HG02588 (cell line): ENCODE measurements around the gene OMD.
"Not testable (repeated sequence)": the region's sequence is repeated elsewhere in the genome, so short reads cannot be mapped to it uniquely, and the experiment has no call there.

ENCODE experiments used
- ATAC-seq: cut with Tn5 transposase; IDR thresholded peaks from one replicate; pipeline ENCODE4 v1.9.1; 2021; ENCODE audit warnings: mild to moderate bottlenecking, moderate library complexity; ENCODE audit not compliant: unreplicated experiment

Gene OMD

DNA sequence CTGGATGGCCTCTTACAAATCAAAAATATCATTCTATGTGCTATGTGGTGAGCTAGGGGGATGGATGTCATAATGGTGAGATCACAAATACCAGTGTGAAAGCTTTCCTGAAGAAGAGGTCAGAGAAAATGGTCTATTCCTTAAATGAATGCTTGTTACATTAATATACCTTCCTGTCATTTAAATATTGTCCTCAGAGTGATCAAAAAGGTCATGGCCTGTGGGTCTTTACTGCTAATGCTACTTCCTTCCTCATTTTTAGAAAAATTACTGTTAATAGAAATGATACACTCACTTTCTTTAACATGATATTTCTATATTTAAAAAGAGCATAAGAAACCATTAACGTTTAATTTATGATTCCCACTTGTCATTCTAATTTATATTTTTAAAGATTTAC, 9.7 kb downstream of the OMD start:
- no peak for ATAC-seq

DNA sequence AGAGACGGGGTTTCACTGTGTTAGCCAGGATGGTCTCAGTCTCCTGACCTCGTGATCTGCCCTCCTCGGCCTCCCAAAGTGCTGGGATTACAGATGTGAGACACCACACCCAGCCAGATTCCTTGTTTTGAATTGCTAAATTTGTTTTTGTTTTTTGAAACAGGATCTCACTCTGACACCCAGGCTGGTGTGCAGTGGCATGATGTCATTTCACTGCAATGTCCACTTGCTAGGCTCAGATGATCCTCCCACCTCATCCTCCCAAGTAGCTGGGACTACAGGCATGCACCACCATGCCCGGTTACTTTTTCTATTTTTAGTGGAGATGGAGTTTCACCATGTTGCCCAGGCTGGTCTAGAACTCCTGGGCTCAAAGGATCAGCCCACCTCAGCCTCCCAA, 13.1 kb downstream of the OMD start:
- ATAC-seq = not testable (repeated sequence)

DNA sequence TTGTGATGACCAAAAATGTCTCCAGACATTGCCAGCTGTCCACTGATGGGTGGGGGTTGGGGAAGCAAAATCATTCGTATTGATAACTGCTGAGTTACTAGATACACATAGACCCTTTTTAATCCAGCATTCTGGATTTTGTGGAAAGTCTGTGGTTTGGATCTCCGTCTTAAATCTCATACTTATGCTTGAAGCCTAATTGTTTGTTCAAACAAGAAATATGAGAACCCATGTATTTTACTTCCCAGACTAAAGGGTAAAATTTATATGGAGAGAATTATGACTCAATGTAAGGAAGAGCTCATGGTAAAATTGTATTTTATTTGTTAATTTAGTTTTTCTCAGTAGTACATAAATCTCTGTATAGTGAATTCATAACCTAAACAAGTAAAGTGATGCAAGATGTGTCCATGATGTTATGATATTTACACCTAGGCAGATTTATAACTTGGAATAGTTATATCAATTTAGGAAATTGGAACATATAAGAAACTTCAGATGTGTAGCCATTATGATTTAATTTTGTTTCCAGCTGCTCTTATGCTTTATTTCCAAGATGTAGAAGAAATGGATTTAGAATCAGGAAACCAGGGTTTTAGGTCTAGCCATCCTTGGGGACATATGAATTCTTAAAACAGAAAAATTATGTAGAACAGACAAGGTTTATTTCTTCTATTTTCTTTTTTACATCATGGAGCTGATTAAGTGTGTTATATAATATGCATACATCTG, 15.4 kb downstream of the OMD start:
- no peak for ATAC-seq

DNA sequence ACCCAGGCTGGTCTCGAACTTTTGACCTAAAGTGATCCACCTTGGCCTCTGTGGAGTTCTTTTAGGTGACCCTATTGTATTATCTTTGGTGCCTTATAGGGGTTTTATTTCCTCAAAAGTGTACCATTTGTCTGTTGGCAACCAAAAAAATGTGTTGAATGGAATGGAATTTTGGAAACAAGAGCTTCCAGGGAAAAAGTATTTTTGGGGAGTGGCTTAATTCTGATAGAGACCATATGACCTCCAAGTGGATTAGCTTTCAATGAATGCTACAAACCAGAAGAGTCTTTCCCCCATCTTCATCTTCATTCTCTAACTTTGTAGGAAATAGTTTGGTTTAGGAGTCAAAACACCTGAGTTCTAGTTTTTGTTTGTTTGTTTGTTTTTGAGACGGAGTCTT, 16.5 kb downstream of the OMD start:
- no peak for ATAC-seq

DNA sequence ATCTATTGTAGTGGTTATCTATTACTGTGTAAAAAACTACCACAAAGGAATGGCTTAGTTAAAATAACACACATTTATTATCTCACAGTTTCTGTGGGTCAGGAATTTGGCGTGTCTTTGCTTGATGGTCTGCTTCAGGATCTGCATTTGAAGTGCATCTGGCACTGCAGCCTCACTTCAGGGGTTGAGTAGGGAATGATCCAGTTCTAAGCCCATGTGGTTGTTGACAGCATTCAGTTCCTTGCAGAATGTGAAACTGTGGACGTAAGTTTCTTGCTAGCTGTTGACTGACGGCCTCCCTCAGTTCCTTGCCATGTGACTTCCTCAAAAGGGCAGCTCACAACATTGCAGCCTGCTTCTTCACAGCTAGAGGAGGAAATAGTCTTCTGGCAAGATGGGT, 17.8 kb downstream of the OMD start:
- no peak for ATAC-seq

DNA sequence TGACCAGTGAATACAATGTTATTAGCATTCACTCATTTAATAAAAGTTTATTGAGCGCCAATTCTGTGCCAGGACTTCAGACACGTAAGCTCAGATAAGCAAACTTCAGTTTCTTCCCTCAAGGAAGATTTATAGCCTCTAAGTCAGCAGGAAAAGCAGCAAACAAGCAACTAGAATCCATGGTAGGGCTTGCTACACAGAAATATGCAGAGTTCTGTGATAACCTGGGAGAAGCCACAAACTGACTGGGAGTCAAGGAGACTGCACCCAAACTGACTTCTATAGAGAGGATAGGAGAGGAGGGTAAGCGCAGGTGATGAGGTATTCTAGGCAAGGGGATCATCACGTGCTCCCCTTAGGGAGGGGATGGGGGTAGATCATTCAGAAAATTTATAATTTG, 18.5 kb downstream of the OMD start:
- no peak for ATAC-seq

DNA sequence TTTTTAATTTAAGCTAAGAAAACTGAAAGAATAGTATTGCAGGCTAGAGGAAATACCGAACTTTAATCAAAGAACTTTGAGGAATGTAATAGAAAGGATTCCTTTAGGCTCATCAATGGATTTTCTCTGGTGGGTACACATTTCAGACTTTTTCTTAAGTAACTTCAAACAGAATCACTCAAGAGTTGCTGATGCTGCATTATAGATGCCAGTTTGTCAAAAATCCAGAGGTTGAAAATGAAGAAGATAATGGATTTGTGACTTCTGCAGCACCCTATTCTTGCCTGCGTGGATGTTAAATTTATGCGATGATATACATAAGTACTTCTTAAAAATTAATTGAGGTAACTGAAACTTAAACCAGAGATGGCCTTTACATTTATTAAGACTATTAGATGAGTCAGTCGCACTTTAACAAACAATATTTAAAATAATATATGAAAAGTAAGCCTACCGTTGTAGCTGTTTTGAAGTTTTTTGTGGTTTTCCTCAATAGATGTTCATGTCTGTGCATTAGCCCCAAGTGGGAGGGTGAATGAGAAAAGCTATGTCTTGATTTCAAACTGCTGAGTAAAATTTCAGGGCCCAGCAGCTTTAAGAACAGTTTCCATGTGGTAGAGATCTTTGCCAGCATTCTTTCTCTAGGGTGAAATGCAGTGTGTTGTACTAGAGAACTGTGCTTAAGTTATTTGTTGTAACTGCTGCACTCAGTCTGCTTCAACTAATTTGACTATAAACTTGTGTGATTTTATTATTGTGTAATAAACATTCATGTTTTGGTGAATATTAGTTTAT, 20.0 kb downstream of the OMD start, which contains the start of gene OGN:
Gene OGN, minus strand, starts transcription at position 537 of the 795 bp plus-strand sequence. CDS start 1,171 bp downstream, outside the sequence.
- ATAC-seq = no peak

DNA sequence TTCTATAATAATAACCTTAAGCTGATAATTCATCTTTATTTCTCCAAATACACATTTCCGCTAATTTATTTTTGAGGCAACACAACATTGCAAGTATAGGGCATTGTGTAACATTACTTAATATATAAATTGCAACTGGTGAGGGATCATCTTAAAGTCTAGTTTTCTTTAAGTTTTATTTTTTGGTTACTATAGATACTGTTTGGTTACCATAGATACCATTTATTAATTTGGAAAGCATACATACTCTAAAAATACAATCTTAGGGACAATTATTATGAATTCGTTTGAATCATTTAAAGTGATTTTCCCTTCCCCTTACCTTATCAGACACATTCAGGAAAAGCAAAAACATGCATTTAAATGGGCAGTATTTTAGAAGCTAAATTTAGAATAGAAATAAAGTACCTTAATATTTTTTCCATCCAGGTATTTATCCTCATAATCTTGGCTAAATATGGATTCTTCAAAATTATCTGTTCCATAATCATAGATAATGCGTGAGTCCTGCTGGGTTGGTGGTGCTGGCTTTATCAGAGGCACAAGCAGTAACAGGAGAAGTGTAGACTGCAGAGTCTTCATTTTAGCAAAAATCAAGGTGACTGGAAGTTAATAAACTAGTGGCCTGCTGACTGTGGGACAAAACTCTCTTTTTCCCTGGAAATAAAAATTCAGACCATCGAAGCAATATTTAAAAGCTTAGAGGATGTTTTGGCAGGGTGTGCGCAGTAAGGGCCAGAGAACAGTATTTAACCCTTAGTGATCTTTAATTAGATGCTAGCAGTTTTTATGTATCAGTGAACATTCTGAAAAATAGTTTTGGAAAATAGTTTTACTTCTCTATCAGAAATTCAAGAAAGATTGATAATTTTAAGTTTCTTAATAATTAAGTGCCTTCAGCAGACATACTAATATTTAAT, 21.2 kb downstream of the OMD start:
- no peak for ATAC-seq

DNA sequence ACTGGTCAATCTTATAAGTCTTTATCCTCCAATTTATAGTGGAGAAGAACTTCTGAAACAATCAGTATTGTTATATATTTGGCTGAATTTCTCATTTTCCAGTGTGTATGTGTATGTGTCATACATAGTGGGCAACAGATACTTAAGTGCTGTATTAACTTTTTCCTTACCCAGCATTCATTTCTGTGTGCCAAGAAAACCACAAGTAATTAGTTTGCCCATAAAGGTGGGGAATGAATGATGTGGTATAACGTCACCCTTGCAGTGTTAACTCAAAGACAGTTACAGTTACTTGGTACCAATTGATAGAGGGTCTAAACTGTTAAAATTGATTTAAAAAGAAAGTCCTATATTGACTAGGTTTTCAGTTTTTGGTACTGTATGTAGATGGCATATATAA, 21.9 kb downstream of the OMD start:
- ATAC-seq = no peak

DNA sequence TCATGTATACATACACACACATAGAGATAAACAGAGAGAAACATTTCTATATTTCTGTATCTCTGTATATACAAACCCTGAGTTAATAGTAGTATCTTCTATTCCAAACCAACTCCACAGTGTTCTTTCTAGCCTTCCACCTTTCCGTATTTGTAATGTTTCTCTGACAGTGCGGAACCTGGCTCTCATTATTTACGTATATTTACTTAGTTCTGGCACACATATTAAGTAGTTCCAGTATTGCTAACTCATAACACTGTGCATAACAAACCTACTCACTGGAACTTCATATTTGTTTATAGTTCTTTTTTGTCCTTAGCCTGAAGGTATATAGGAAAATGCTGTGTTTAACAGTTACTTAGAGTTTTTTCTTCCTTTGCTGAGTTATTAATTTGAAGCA, 26.4 kb downstream of the OMD start:
- no peak for ATAC-seq

DNA sequence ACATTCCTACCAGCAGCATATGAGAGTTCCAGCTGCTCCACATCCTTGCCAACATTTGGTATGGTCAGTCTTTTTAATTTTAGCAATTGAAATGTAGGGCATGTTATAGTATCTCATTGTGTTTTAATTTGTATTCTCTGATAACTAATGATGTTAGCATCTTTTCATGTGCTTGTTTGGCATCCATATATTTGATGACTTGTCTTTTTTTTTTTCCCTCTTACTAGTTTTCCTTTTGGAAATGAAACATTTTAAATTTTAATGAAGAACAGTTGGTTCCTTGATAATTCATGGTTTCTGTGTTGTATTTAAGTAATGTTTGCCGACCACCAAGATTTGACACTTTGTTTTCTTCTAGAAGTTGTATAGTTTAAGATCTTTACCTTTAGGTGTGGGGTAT, 28.7 kb downstream of the OMD start:
- ATAC-seq = no peak

DNA sequence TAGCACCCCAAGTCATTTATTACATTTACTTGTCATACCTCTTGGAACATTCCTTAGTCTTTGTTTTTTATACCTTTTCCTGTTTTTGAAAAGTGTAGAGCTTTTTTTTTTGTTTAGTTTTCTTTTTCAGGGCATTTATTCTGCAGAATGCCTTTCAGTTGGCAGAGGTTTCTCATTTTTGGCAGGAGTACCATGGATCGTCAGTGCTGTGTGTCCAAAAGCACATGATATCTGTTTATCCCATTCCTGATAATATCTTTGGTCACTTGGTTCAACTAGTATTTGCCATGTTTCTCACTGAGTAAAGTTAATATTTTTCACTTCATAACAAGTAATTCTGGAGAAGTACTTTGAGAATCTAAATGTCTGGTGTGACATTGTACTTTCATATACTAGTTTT, 30.6 kb downstream of the OMD start:
- no peak for ATAC-seq

DNA sequence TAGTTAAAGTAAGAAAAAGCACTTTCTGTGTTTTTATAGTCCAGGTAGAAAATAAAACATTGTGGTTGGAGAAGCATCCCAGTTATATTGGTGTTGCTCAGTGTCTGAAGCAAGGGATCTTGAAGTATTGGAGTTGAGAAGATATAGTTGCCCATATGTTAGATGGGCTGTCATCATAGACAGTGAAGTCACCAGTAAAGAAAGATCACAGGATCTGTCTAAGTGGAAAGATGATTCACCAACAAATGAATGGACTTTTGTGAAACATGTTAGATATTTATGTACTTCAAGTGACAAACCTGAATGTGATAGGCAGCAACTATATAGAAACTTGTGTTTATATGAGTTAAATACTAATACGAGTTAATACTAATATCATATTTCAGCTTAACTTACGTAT, 31.6 kb downstream of the OMD start:
- ATAC-seq = no peak

DNA sequence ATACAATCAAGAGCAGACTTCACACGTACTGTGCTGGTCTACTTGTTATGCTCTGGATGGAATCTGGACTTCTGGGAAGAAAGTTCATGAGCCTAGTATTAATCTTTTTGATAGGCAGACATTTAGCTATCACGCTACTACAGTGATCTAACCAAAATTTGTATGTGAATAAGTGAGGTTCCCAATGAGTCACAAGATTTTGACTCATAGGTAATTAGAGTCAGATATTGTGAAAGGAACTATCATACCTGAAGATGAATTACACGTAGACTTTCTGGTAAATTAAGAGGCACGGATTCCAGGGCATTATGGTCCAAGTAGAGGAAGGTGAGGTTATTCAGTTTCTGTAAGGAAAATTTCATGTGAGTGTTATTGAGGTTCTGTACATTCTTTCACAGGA, 38.3 kb downstream of the OMD start:
- no peak for ATAC-seq

DNA sequence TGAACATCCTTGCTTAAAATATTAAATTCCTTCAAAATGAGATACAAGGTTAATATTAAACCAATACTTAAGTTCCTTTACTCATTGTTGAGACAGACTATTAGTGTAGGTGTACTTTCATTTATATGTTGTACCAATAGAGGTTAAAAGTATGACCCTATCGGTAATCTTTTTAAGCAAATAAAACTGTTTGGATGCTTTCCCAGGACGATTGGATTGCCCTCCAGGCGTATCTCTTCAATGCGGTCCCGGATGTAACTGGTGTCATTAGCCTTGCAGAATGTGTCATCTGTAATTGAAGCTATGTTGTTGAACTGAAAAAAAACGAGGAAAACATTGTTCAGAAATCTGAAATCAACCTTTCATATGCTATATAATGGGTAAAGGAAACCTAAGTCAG, 38.8 kb downstream of the OMD start:
- no peak for ATAC-seq

DNA sequence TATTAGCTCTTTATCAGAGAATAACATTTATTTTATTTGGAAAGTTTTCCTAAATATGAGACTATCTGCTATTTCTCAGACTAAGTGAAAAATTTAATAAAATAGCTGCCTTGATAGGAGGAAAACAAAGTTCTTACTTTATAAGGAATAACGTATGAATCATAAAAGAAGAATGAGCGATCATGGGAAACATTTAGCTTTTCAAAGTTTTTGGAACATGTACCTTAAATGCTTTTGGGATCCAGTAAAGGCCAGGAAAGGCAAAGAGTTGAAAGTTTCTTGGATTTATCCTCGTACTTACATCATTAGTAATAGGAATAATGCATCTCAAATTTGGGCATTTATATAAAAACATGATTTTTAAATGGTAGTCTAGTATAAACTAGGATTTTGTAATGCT, 39.3 kb downstream of the OMD start:
- ATAC-seq = no peak

DNA sequence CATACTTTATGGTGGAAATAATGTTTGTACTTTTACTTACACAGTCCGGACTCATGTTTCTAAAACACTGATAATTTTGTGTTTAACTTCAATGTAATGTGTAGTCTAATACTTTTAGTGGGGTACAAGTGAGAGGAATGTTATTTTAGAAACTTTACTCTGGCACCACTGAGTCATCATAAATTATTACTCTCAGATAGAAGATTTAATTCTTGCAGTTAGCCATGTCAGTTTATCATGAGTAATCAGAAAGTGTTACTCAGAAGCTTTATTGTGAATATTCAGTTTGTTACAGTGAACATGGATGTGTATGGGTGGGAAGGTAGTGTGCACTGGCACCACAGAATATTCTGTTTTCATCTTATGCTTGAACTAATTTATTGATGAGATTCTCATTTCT, 39.9 kb downstream of the OMD start:
- no peak for ATAC-seq

DNA sequence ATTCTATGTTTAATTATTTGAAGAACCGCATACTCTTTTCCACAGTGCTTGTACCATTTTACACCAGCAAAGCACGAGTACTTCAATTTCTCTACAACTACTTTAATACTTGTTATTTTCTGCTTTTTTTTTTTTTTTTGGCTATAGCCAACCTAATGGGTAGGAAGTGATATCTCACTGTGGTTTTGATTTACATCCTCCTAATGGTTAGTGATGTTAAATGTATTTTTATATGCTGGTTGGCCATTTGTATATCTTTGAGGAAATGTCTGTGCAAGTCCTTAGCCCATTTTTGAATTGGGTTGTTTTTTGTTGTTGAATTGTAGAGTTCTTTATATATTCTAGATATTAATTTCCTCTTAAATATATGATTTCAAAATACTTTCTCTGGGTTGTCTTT, 42.5 kb downstream of the OMD start:
- no peak for ATAC-seq

DNA sequence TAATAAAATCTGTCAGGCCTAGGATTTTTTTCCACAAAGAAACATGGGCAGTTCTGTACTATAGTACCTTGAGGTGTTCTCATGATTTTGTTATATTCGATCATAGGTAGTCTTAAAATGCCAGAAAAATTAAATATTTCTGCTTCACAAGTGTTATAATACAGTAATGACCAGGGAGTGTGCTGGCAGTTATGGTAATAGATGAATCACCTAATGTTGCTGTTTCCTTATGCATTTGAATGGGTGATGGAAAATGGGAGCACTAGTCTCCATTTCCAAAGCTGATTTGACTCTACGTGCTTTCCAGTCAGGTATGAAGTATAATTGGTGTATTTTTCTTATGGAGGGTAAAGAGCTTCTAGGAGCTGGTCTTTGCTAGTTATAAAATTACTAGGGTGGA, 43.7 kb downstream of the OMD start:
- no peak for ATAC-seq

DNA sequence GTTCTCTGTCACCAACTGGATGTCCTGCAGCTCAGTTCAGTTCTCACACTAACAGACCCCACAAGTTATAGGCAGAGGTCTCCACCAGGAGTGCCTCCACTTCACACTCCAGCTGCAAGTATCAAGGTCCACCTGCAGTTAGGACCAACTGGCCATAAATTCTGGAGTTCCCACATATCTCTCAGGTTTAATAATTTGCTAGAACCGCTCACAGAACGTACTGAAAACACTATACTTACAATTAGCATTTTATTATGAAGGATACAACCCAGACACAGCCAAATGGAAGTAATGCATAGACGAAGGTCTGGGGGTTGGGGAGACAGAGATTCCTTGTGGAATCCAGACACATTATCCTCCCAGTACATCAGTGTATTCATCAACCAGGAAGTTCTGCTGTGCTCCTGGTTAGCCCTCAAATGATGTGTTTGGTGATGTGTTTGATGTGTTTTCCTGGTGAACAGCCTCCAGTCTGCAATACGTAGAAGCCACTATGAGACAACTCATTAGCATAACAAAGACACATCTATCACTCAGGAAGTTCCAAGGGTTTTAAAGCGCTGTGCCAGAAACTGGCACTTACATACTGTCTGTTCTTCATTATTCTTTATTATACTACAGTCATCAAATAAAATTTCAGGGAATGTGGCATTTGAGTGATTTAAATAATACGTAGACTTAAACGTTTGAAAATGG, 45.3 kb downstream of the OMD start:
- no peak for ATAC-seq

DNA sequence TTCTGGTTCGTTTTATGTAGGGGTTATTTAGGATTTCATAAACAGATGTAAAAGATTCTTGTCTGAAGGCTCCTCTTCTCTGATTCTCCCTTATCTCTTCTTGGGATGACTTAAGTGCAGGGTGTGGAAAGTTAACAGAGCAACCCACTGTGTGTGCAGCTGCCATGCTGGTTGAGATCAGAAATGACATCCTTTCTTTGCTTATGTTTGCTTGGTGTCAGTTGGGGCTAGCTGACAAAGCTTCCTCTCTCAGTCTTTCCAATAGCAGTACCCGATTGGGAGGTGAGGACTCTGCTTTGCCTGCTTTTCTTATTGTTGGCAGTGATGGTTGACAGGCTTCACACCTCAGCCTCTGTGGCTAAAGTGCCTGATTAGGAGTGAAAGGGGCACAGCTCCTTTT, 46.4 kb downstream of the OMD start:
- no peak for ATAC-seq
